Thoracic aorta (tissue), 2 donors: ENCODE results near the gene NEDD4. TPM values are rescaled to one million over a fixed set of nuclear protein-coding genes. Genes with fewer than 3 reads are reported as not detected.
"Not testable (repeated sequence)": the region's sequence is repeated elsewhere in the genome, so short reads cannot be mapped to it uniquely, and the experiment has no call there.

Experiments
- ATAC-seq: fragments of 150-250 bp; one replicate; pipeline ENCODE4 v1.8.0; 2017; ENCODE audit warnings: low read depth; ENCODE audit not compliant: insufficient number of reproducible peaks, low FRiP score
- DNase-seq: peaks from one replicate; pipeline ENCODE4 v3.0.0-alpha.2; 2020; ENCODE audit warnings: low spot score
- H3K27ac ChIP-seq, 2 donors: fragments of 200-600 bp; sonication (generic); 1 replicate in 1 of 2; 2 replicates in 1 of 2; pipeline ENCODE4 v1.5.1; 2016; ENCODE audit warnings: mild to moderate bottlenecking in 2 of 2, moderate library complexity in 2 of 2
- H3K27me3 ChIP-seq: fragments of 200-600 bp; sonication (generic); replicated peaks from 2 replicates; pipeline ENCODE4 v1.6.0; 2016; ENCODE audit warnings: mild to moderate bottlenecking; ENCODE audit not compliant: insufficient read depth
- H3K36me3 ChIP-seq: fragments of 200-600 bp; sonication (generic); one replicate; pipeline ENCODE4 v1.5.1; 2016
- H3K4me1 ChIP-seq, 2 donors: fragments of 200-600 bp; sonication (generic); 1 replicate in 1 of 2; 2 replicates in 1 of 2; pipeline versions ENCODE4 v1.5.1 to v1.6.0; 2016; ENCODE audit warnings: low read depth in 2 of 2, mild to moderate bottlenecking in 1 of 2; ENCODE audit not compliant: control insufficient read depth in 1 of 2
- H3K4me3 ChIP-seq: fragments of 200-600 bp; sonication (generic); 2 replicates; pipeline ENCODE4 v1.5.1; 2016; ENCODE audit warnings: mild to moderate bottlenecking
- H3K9me3 ChIP-seq: fragments of 200-600 bp; sonication (generic); 2 replicates; pipeline ENCODE4 v1.5.1; 2016
- total RNA-seq, 2 donors: library from RNA; depleted of rRNA; stranded (reverse); fragments of >200 nt; gene quantifications; one replicate each; pipeline versions ENCODE4 v1.1.0 to v1.2.3, GENCODE V29; 2016
- TF ChIP-seq, protein P1 (sequence below): fragments of 200-600 bp; sonication (generic); IDR thresholded peaks from one replicate; pipeline ENCODE4 v1.5.1; 2019; ENCODE audit warnings: antibody characterized with exemption

NEDD4 gene
- total RNA-seq, 2 donors from 2014 or later, result 25.3 to 27.4 TPM

GRCh38 chr15:56003777-56004176 is 10.4 kb upstream of the NEDD4 start:
- H3K4me1 ChIP-seq, H3K27me3 ChIP-seq, H3K36me3 ChIP-seq, H3K9me3 ChIP-seq, DNase-seq, H3K27ac ChIP-seq, ATAC-seq, H3K4me3 ChIP-seq: not testable (repeated sequence)

GRCh38 chr15:56003277-56003676 is 9.9 kb upstream of the NEDD4 start:
- H3K36me3 ChIP-seq, ATAC-seq, DNase-seq, H3K27me3 ChIP-seq, H3K4me1 ChIP-seq, H3K27ac ChIP-seq, H3K9me3 ChIP-seq, H3K4me3 ChIP-seq: not testable (repeated sequence)

- Histone ChIP-seq H3K4me3 (no peak overlapping the region), H3K27ac (no peak overlapping the region), H3K9me3 (no peaks in the 10 kb centered on the region), H3K4me1 (no peaks in the 10 kb centered on the region), H3K27me3 (no peaks in the 10 kb centered on the region), H3K36me3 (no peaks in the 10 kb centered on the region)
- TF ChIP-seq, protein P1, sequence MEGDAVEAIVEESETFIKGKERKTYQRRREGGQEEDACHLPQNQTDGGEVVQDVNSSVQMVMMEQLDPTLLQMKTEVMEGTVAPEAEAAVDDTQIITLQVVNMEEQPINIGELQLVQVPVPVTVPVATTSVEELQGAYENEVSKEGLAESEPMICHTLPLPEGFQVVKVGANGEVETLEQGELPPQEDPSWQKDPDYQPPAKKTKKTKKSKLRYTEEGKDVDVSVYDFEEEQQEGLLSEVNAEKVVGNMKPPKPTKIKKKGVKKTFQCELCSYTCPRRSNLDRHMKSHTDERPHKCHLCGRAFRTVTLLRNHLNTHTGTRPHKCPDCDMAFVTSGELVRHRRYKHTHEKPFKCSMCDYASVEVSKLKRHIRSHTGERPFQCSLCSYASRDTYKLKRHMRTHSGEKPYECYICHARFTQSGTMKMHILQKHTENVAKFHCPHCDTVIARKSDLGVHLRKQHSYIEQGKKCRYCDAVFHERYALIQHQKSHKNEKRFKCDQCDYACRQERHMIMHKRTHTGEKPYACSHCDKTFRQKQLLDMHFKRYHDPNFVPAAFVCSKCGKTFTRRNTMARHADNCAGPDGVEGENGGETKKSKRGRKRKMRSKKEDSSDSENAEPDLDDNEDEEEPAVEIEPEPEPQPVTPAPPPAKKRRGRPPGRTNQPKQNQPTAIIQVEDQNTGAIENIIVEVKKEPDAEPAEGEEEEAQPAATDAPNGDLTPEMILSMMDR, result no peak
- ATAC-seq, result no peak
- DNase-seq, result no peak
Observed at GRCh38 chr15:56001471-56002078, 8.2 kb upstream of the NEDD4 start.

DNA sequence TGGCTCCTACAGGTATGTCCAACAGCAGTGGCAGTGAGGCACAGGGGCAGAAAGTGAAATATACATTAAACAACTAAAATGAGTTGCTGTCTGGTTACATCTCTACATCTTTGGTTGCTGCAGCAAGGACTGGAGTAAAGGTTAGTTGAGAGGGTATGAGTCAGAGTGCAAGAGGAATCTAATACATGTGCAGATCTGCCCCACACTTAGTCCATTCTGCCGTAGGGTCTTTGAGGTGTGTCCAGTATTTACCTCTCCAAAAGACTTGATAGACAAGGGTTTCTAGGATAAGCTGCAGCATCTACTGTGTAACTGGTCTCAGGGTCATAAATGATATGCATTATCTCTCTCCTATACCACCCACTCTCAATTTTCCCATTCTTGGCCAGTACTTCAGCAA is 6.2 kb upstream of the NEDD4 start:
- TF ChIP-seq, protein P1, result no peak

DNA sequence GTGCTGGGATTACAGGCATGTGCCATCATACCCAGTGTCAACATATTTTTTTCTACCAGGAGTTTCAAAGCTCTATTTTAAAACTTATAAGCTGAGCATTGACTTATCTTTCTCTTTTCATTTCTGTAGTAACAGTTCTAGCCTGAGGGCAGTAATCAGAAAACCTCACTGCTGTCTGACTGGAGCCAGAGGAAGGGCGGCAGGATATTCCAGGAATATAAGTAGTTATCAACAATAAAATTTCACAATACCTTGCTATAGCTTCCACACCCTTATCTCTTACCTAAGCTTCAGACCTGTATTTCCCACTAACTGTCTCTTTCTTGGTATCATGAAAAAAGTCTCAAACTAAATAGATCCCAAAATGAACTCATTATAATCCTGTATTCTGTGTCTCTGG is 5.1 kb upstream of the NEDD4 start:
- Histone ChIP-seq H3K36me3 (no peaks in the 10 kb centered on the region), H3K27me3 (no peaks in the 10 kb centered on the region), H3K27ac (no peak overlapping the region), H3K4me1 (peaks cover 0 to 8% of the 10 kb centered on the region in 2 donors), H3K4me3 (no peak overlapping the region), H3K9me3 (no peaks in the 10 kb centered on the region)
- ATAC-seq (no peak), DNase-seq (no peak)
- TF ChIP-seq, protein P1, result no peak

More for the DNA sequence above, 6.2 kb upstream of the NEDD4 start:
- ATAC-seq (no peak), DNase-seq (no peak)
- no peak overlapping the region for H3K27ac ChIP-seq
- no peaks in the 10 kb centered on the region for H3K36me3 ChIP-seq
- H3K4me1 ChIP-seq, result peaks cover 0 to 2% of the 10 kb centered on the region in 2 donors
- no peak overlapping the region for H3K4me3 ChIP-seq
- no peaks in the 10 kb centered on the region for H3K27me3 ChIP-seq
- H3K9me3 ChIP-seq, result no peaks in the 10 kb centered on the region

GRCh38 chr15:55993804-55994560 is 570 bp upstream of the NEDD4 start:
- TF ChIP-seq, protein P1, result no peak
- Histone ChIP-seq H3K36me3 (no peaks in the 10 kb centered on the region), H3K9me3 (no peaks in the 10 kb centered on the region), H3K27me3 (no peaks in the 10 kb centered on the region), H3K4me3 (peak overlapping the region; percentile 98), H3K27ac (peak overlapping the region; percentile 94 to 95), H3K4me1 (peaks cover 0 to 33% of the 10 kb centered on the region in 2 donors)
- DNase-seq (no peak), ATAC-seq (no peak)
